ENCODE measurements around the gene VENTX.

- no peak for TF ChIP-seq CTCF (IDR thresholded peaks at IDR 0.05)
- TF ChIP-seq, protein P1, sequence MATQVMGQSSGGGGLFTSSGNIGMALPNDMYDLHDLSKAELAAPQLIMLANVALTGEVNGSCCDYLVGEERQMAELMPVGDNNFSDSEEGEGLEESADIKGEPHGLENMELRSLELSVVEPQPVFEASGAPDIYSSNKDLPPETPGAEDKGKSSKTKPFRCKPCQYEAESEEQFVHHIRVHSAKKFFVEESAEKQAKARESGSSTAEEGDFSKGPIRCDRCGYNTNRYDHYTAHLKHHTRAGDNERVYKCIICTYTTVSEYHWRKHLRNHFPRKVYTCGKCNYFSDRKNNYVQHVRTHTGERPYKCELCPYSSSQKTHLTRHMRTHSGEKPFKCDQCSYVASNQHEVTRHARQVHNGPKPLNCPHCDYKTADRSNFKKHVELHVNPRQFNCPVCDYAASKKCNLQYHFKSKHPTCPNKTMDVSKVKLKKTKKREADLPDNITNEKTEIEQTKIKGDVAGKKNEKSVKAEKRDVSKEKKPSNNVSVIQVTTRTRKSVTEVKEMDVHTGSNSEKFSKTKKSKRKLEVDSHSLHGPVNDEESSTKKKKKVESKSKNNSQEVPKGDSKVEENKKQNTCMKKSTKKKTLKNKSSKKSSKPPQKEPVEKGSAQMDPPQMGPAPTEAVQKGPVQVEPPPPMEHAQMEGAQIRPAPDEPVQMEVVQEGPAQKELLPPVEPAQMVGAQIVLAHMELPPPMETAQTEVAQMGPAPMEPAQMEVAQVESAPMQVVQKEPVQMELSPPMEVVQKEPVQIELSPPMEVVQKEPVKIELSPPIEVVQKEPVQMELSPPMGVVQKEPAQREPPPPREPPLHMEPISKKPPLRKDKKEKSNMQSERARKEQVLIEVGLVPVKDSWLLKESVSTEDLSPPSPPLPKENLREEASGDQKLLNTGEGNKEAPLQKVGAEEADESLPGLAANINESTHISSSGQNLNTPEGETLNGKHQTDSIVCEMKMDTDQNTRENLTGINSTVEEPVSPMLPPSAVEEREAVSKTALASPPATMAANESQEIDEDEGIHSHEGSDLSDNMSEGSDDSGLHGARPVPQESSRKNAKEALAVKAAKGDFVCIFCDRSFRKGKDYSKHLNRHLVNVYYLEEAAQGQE (IDR thresholded peaks at IDR 0.05; ENCODE audit: insufficient read depth in 1 of 2, low read depth in 2 of 2, low read length in 1 of 2): no peak
Measured at GRCh38 chr10:133235265-133235855, 2.3 kb upstream of the VENTX start.

Data from Panc1 (cell line).